NCI-H1417 (cell line): ENCODE results near the gene CALR.

Experiments used
- DNase-seq, 3 experiments: peaks; one replicate each; lab custom pipeline; 2025; lab: John Stamatoyannopoulos, UW

CALR gene

DNA sequence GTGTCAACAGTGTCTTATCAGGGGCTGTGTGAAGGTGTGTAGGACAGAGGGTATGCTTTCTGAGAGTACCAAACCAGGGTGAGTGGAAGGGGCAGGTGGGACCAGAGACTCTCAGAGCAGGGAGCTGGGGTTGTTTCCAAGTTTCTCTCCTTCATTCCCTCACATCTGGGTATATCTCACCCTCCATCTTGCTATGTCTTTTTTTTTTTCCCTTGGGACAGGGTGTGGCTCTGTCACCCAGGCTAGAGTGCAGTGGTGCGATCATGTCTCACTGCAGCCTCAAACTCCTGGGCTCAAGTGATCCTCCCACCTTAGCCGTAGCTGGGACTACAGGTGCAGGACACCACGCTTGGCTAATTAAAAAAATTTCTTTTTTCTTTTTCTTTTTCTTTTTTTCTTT lies 41.6 kb downstream of the CALR start:
- DNase-seq = no peak

GRCh38 chr19:12982648-12983047 lies 44.2 kb downstream of the CALR start:
- no peak for DNase-seq

GRCh38 chr19:12983091-12983490 lies 44.7 kb downstream of the CALR start:
- no peak for DNase-seq

GRCh38 chr19:12983542-12984142 lies 45.2 kb downstream of the CALR start:
- peak; percentile 70 to 85 (median 84) for DNase-seq

- peak in 1 of 3 experiments; percentile 52 for DNase-seq
These were observed 45.8 kb downstream of the CALR start for GRCh38 chr19:12984143-12984627.

- DNase-seq = peak in 2 of 3 experiments; percentile 53 to 58
These were observed 46.3 kb downstream of the CALR start for GRCh38 chr19:12984683-12985048.

- peak; percentile 2 to 78 (median 63) for DNase-seq
These were observed 46.8 kb downstream of the CALR start for GRCh38 chr19:12985049-12985776.

- DNase-seq = no peak
These were observed 48.3 kb downstream of the CALR start for GRCh38 chr19:12986726-12987125.

GRCh38 chr19:12987190-12987589 lies 48.8 kb downstream of the CALR start:
- DNase-seq = no peak

GRCh38 chr19:12987781-12988180 lies 49.4 kb downstream of the CALR start:
- peak in 2 of 3 experiments; percentile 53 to 55 for DNase-seq

- DNase-seq = no peak
These were observed 52.0 kb downstream of the CALR start for GRCh38 chr19:12990431-12990830.

GRCh38 chr19:12990853-12991252 lies 52.4 kb downstream of the CALR start:
- DNase-seq = no peak

GRCh38 chr19:12991296-12991695 lies 52.9 kb downstream of the CALR start:
- no peak for DNase-seq

DNA sequence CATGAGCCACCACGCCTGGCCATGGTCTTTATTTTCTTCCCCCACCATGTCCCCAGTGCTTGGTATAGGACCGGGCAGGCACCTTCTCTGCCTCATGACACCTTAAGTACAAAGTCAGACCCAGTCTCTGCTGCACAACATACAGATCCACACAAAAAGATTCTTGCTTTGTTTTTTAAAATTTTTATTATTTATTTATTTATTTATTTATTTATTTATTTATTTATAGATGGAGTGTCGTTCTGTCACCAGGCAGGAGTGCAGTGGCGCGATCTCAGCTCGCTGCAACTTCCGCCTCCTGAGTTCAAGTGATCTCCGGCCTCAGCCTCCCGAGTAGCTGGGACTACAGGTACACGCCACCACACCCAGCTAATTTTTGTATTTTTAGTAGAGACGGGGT lies 54.3 kb downstream of the CALR start:
- no peak for DNase-seq

DNA sequence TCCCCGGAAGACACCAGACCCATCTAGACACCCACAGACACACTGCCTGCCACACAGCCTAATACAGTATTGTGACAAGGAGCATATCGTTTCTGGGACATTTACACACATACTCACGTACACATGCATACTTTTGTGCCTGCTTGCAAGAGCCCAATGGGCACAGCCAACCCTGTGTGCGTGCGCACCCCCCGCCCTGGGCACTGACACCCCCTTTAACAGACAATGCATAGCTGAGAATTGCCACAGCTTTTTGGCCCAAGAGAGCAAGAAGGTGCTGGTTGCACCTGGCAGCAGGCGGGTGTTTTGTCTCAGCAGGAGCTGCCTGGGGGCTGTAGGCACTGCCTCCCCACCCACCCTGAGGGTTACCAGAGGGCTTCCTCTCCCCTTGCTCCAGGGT lies 55.2 kb downstream of the CALR start:
- no peak for DNase-seq
